Tibial nerve (tissue), 4 donors: ENCODE data around the gene CENPX. TPM values are rescaled to one million over a fixed set of nuclear protein-coding genes. Genes with fewer than 3 reads are reported as not detected.
A peak's percentile ranks its signal among the peaks of the same experiment; 100 is the strongest.

ENCODE experiments used
- DNase-seq, 2 donors: peaks; one replicate each; pipeline ENCODE4 v3.0.0-alpha.2; 2019; ENCODE audit warnings: low spot score in 2 of 2
- H3K27ac ChIP-seq, 4 donors: fragments of 200-600 bp; sonication (generic) in 3 of 4; one replicate each; pipeline ENCODE4 v1.5.1; 2017 to 2019; ENCODE audit warnings: mild to moderate bottlenecking in 1 of 4
- H3K27me3 ChIP-seq, 2 donors: fragments of 200-600 bp; sonication (generic) in 1 of 2; one replicate each; pipeline versions ENCODE4 v1.5.1 to v1.6.0; 2017 to 2019
- H3K36me3 ChIP-seq, 3 donors: fragments of 200-600 bp; sonication (generic); one replicate each; pipeline ENCODE4 v1.5.1; 2018 to 2019
- H3K4me1 ChIP-seq, 4 donors: fragments of 200-600 bp; sonication (generic) in 3 of 4; one replicate each; pipeline ENCODE4 v1.5.1; 2017 to 2019
- H3K4me3 ChIP-seq, 4 donors: fragments of 200-600 bp; sonication (generic) in 3 of 4; one replicate each; pipeline ENCODE4 v1.5.1; 2017 to 2019; ENCODE audit warnings: mild to moderate bottlenecking in 1 of 4, moderate library complexity in 1 of 4
- H3K9me3 ChIP-seq, 4 donors: fragments of 200-600 bp; sonication (generic) in 3 of 4; one replicate each; pipeline ENCODE4 v1.5.1; 2017 to 2019
- EP300 ChIP-seq, 2 donors: sonication (generic); formaldehyde crosslinking; IDR thresholded peaks; one replicate each; pipeline ENCODE4 v1.6.1; 2017; ENCODE audit warnings: antibody characterized with exemption in 2 of 2, mild to moderate bottlenecking in 1 of 2
- POLR2A ChIP-seq, 2 donors: fragments of 450-650 bp; IDR thresholded peaks; one replicate each; pipeline ENCODE4 v1.6.1; 2017; ENCODE audit warnings: antibody characterized with exemption in 2 of 2, mild to moderate bottlenecking in 2 of 2, moderate library complexity in 2 of 2
- WGBS, 2 donors: methylation state at CpG; one replicate each; pipeline ENCODE4 v1.1.5; 2018; 5-methylcytosine and 5-hydroxymethylcytosine counted together
- total RNA-seq, 4 donors: library from RNA; depleted of rRNA; stranded (reverse); fragments of >200 nt; gene quantifications; one replicate each; pipeline ENCODE4 v1.1.0, GENCODE V29; 2016
- TF ChIP-seq, protein P1 (sequence below), 5 experiments: fragments of 200-600 bp in 3 of 5; fragments of 450-650 bp in 2 of 5; sonication (generic) in 3 of 5; IDR thresholded peaks; one replicate each; pipeline ENCODE4 v1.5.1; 2016 to 2019; ENCODE audit warnings: antibody characterized with exemption in 5 of 5, mild to moderate bottlenecking in 3 of 5, moderate library complexity in 2 of 5

CENPX gene
- total RNA-seq, 4 donors from 2014 or later, result 69.9 to 143 (median 78.0) TPM

DNA sequence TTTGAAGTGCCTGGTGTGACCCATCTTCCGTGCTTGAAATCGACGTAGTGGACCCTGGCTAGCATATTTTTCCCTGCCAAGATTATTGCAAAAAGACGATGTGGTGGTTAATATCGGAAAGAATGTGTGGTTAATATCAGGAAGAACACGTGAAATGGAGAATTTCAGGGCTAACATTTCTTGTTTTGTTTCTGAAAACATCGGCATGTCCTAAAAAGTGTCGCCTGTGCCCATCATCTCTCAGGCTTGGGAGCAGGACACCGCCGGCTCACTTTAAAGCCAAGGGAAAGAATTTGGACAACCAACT is 15.2 kb upstream of the CENPX start:
- Histone ChIP-seq H3K27ac (peak overlapping the region; percentile 91 to 98 (median 96)), H3K4me3 (peak overlapping the region; percentile 43 to 74 (median 58)), H3K27me3 (peaks cover 0 to 3% of the 10 kb centered on the region in 2 donors), H3K9me3 (no peaks in the 10 kb centered on the region), H3K36me3 (peaks cover 0 to 8% (median 0%) of the 10 kb centered on the region in 3 donors), H3K4me1 (peaks cover 6 to 28% (median 14%) of the 10 kb centered on the region in 4 donors)
- TF ChIP-seq EP300 (IDR thresholded peaks at IDR 0.05) (no peak), POLR2A (IDR thresholded peaks at IDR 0.05) (no peak)
- TF ChIP-seq, protein P1, sequence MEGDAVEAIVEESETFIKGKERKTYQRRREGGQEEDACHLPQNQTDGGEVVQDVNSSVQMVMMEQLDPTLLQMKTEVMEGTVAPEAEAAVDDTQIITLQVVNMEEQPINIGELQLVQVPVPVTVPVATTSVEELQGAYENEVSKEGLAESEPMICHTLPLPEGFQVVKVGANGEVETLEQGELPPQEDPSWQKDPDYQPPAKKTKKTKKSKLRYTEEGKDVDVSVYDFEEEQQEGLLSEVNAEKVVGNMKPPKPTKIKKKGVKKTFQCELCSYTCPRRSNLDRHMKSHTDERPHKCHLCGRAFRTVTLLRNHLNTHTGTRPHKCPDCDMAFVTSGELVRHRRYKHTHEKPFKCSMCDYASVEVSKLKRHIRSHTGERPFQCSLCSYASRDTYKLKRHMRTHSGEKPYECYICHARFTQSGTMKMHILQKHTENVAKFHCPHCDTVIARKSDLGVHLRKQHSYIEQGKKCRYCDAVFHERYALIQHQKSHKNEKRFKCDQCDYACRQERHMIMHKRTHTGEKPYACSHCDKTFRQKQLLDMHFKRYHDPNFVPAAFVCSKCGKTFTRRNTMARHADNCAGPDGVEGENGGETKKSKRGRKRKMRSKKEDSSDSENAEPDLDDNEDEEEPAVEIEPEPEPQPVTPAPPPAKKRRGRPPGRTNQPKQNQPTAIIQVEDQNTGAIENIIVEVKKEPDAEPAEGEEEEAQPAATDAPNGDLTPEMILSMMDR (IDR thresholded peaks at IDR 0.05), result no peak
- WGBS, 2 donors, result 7 to 9% methylated on average over 10 of the region's 10 CpGs
- no peak for DNase-seq

- peaks cover 6 to 33% (median 15%) of the 10 kb centered on the region in 4 donors for H3K4me1 ChIP-seq
- TF ChIP-seq EP300 (IDR thresholded peaks at IDR 0.05) (peak; percentile 73 to 100), POLR2A (IDR thresholded peaks at IDR 0.05) (peak; percentile 93 to 99)
- TF ChIP-seq, protein P1 (IDR thresholded peaks at IDR 0.05), result peak; percentile 69 to 91 (median 84)
- H3K9me3 ChIP-seq, result no peaks in the 10 kb centered on the region
- 0 to 1% methylated on average over 32 to 66 of the region's 92 CpGs for WGBS, 2 donors
- H3K36me3 ChIP-seq, result peaks cover 0 to 8% (median 0%) of the 10 kb centered on the region in 3 donors
- DNase-seq, result peak; percentile 96 to 97
- H3K4me3 ChIP-seq, result peak within 1 kb of the TSS; percentile 43 to 74 (median 58)
- peaks cover 0 to 8% of the 10 kb centered on the region in 2 donors for H3K27me3 ChIP-seq
- H3K27ac ChIP-seq, result peak within 1 kb of the TSS; percentile 91 to 98 (median 96)
Observed at GRCh38 chr17:82037092-82037888, 14.6 kb upstream of the CENPX start, which contains the start of gene DCXR. TSS of gene DCXR (minus strand) at chr17:82037697. CDS start at chr17:82037682, 15 bp downstream.

DNA sequence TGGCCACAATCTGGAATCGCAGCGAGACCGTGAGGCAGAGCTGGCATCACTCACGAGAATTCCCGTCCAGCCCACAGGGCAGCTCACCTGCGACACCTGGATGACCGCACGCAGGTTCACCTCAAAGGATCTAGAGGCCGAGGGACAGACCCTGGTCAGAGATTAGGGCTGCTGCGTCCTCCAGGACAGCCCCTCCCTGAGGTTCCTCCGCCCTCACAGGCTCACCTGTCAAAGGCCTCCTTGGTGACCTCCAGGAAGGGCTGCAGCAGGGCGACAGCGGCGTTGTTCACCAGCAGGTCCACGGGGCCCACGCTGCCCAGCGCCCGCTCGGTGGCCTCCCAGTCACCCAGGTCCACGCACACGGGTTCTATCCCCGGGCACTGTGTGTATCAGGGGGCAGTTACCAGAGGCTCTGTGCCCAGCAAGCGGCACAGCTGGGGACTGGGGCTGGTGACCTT is 14.0 kb upstream of the CENPX start:
- Histone ChIP-seq H3K27me3 (peaks cover 0 to 12% of the 10 kb centered on the region in 2 donors), H3K9me3 (no peaks in the 10 kb centered on the region), H3K4me1 (peaks cover 6 to 38% (median 20%) of the 10 kb centered on the region in 4 donors), H3K4me3 (peak overlapping the region; percentile 43 to 74 (median 58)), H3K36me3 (peaks cover 0 to 8% (median 0%) of the 10 kb centered on the region in 3 donors), H3K27ac (peak overlapping the region; percentile 91 to 98 (median 96))
- 43 to 69% methylated on average over 7 to 23 of the region's 23 CpGs for WGBS, 2 donors
- TF ChIP-seq, protein P1 (IDR thresholded peaks at IDR 0.05), result no peak
- no peak for DNase-seq

- peaks cover 0 to 12% of the 10 kb centered on the region in 2 donors for H3K27me3 ChIP-seq
- H3K36me3 ChIP-seq, result peaks cover 0 to 8% (median 0%) of the 10 kb centered on the region in 3 donors
- WGBS, 2 donors, result 75 to 82% methylated on average over 13 to 18 of the region's 20 CpGs
- peaks cover 6 to 40% (median 21%) of the 10 kb centered on the region in 4 donors for H3K4me1 ChIP-seq
- DNase-seq, result no peak
- no peak for TF ChIP-seq POLR2A (IDR thresholded peaks at IDR 0.05)
- TF ChIP-seq, protein P1 (IDR thresholded peaks at IDR 0.05), result no peak
- no peak for TF ChIP-seq EP300 (IDR thresholded peaks at IDR 0.05)
- H3K9me3 ChIP-seq, result no peaks in the 10 kb centered on the region
- H3K4me3 ChIP-seq, result peak overlapping the region; percentile 43 to 74 (median 58)
- peak overlapping the region; percentile 91 to 98 (median 96) for H3K27ac ChIP-seq
Observed at GRCh38 chr17:82035956-82036633, 13.4 kb upstream of the CENPX start.
